Keratinocyte (primary cell): ENCODE data around the gene TBC1D3E.
"Not testable (repeated sequence)": the region's sequence is repeated elsewhere in the genome, so short reads cannot be mapped to it uniquely, and the experiment has no call there.

Source experiments
- CTCF ChIP-seq, 3 experiments: IDR thresholded peaks in 1 of 3; conservative IDR thresholded peaks in 1 of 3; optimal IDR thresholded peaks in 1 of 3; 2 replicates in 2 of 3; 3 replicates in 1 of 3; pipeline versions ENCODE3 to v1.5.1; 2011; ENCODE audit warnings: low read length in 3 of 3, mild to moderate bottlenecking in 3 of 3, moderate library complexity in 2 of 3, control low read depth in 1 of 3, inconsistent platforms in 1 of 3; ENCODE audit not compliant: insufficient read depth in 2 of 3; ENCODE audit errors: extremely low read depth in 1 of 3
- EZH2 ChIP-seq: IDR thresholded peaks from one replicate; pipeline ENCODE4 v1.6.1; 2012; ENCODE audit warnings: inconsistent platforms, mild to moderate bottlenecking, low read length, moderate library complexity

DNA sequence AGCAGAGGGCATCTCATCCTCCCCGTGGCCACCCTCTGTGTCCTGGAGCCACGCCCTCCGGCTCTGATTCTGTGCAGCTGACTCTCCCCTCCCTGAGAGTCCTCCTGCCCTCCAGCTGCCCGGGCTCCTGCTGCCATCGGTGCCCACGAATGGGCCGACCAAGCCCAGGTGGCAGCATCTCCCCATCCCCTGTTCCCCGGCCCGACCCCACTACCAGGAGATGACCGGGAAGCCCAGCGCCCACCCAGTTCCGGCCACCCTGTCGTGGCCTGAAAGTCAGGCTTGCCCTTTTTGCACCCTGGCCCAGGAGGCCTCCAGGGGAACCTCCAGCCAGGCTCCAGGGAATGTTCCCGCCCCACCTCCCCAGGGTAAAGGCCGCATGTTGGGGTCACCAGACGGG is 7.1 kb downstream of the TBC1D3E start:
- not testable (repeated sequence) for TF ChIP-seq CTCF (optimal IDR thresholded peaks at IDR 0.05 in 1 of 3, IDR thresholded peaks at IDR 0.05 in 1 of 3, conservative IDR thresholded peaks at IDR 0.05 in 1 of 3; ENCODE audit: extremely low read depth in 1 of 3, insufficient read depth in 2 of 3, low read length in 3 of 3); EZH2
